Measurements from ENCODE around the gene BECN2. TPM values are rescaled to one million over a fixed set of nuclear protein-coding genes. Genes with fewer than 3 reads are reported as not detected.

The BECN2 gene
- polyA plus RNA-seq, 1 of the 3 experiments (the other 2 are of a cell fraction), result not detected

DNA sequence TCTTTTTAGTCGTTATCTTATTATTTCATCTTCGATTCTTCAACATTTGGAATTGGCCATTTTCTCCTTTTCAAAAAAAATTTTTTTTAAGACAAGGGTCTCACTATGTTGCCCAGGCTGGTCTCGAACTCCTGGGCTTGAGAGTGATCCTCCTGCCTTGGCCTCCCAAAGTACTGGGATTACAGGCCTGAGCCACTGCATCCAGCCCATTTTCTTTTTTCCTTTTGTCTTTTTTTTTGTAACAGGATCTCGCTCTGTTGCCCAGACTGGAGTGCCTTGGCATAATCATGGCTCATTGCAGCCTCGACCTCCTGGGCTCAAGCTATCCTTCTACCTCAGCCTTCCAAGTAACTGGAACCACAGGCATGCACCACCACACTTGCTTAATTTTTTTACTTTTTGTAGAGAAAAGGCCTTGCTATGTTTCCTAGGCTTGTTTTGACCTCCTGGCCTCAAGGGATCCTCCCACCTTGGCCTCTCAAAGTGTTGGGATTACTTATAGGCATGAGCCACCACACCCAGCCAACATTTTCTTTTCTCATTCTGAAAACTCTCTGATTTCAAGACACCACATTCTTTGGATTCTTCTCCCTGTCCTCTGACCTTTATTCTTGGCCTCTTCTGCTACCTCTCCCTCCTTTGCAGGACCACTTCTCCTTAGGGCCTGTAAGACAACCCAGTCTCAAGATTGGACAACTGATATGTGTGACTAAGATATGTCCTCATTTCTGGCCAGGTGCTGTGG lies 47.4 kb downstream of the BECN2 start:
- POLR2A ChIA-PET, result no interaction called here
- WGBS (ENCODE audit: low lambda C conversion rate), result 90% methylated on average over 5 of the region's 5 CpGs

More for the DNA sequence above, 47.4 kb downstream of the BECN2 start:
- Histone ChIP-seq H3K36me3 (replicated peaks in 1 of 2; ENCODE audit: control insufficient read depth in 1 of 2, insufficient read depth in 2 of 2, low read length in 1 of 2) (no peaks in the 10 kb centered on the region), H3K4me3 (ENCODE audit: low read depth in 2 of 2, low read length in 1 of 2) (no peak overlapping the region), H3F3A (replicated peaks; ENCODE audit: insufficient read depth) (peaks cover 9% of the 10 kb centered on the region), H3K9me2 (no peaks in the 10 kb centered on the region), H4K20me1 (ENCODE audit: insufficient read depth) (no peaks in the 10 kb centered on the region), H3K79me2 (ENCODE audit: insufficient read depth) (no peaks in the 10 kb centered on the region), H3K27ac (ENCODE audit: low read depth in 2 of 2, low read length in 1 of 2) (no peak overlapping the region), H3K9me3 (no peaks in the 10 kb centered on the region), H3K27me3 (ENCODE audit: insufficient read depth) (no peaks in the 10 kb centered on the region), H3K9ac (no peak overlapping the region), H3K4me1 (ENCODE audit: control insufficient read depth in 1 of 2, insufficient read depth in 2 of 2, low read depth in 1 of 2, low read length in 1 of 2) (peaks cover 0 to 2% of the 10 kb centered on the region in 2 experiments; a peak in 1 of 4 replicates), H2AFZ (ENCODE audit: low read depth) (no peak overlapping the region), H3K4me2 (no peak overlapping the region)
- CTCF ChIA-PET, result interaction anchor here (3.9 kb wide), 1 partner anchor 108 kb away, joined by 18 read pairs; no protein-coding TSS in a partner anchor
- no peak for DNase-seq
- TF ChIP-seq RFX5 (IDR thresholded peaks at IDR 0.05; ENCODE audit: low read length) (no peak), ZBTB33 (IDR thresholded peaks at IDR 0.05; ENCODE audit: borderline replicate concordance, low read depth) (no peak), ELF1 (IDR thresholded peaks at IDR 0.05) (no peak), TAF1 (IDR thresholded peaks at IDR 0.05; ENCODE audit: borderline replicate concordance, low read depth, low read length) (no peak), NRF1 (IDR thresholded peaks at IDR 0.05; ENCODE audit: low read depth, low read length) (no peak), GABPA (IDR thresholded peaks at IDR 0.05; ENCODE audit: low read depth) (no peak), SIN3A (IDR thresholded peaks at IDR 0.05; ENCODE audit: borderline replicate concordance, low read depth, low read length) (no peak), RCOR1 (IDR thresholded peaks at IDR 0.05; ENCODE audit: low read length) (no peak), POLR2AphosphoS5 (IDR thresholded peaks at IDR 0.05; ENCODE audit: low read depth, low read length) (no peak)
- TF ChIP-seq, protein P1, sequence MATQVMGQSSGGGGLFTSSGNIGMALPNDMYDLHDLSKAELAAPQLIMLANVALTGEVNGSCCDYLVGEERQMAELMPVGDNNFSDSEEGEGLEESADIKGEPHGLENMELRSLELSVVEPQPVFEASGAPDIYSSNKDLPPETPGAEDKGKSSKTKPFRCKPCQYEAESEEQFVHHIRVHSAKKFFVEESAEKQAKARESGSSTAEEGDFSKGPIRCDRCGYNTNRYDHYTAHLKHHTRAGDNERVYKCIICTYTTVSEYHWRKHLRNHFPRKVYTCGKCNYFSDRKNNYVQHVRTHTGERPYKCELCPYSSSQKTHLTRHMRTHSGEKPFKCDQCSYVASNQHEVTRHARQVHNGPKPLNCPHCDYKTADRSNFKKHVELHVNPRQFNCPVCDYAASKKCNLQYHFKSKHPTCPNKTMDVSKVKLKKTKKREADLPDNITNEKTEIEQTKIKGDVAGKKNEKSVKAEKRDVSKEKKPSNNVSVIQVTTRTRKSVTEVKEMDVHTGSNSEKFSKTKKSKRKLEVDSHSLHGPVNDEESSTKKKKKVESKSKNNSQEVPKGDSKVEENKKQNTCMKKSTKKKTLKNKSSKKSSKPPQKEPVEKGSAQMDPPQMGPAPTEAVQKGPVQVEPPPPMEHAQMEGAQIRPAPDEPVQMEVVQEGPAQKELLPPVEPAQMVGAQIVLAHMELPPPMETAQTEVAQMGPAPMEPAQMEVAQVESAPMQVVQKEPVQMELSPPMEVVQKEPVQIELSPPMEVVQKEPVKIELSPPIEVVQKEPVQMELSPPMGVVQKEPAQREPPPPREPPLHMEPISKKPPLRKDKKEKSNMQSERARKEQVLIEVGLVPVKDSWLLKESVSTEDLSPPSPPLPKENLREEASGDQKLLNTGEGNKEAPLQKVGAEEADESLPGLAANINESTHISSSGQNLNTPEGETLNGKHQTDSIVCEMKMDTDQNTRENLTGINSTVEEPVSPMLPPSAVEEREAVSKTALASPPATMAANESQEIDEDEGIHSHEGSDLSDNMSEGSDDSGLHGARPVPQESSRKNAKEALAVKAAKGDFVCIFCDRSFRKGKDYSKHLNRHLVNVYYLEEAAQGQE (IDR thresholded peaks at IDR 0.05; ENCODE audit: low read depth, low read length), result no peak
